Panc1 (cell line): Measurements from ENCODE around the gene DYNC1LI1. TPM values are rescaled to one million over a fixed set of nuclear protein-coding genes. Genes with fewer than 3 reads are reported as not detected.

ENCODE experiments used
- ATAC-seq: fragments of 200-7000 bp; cut with Tn5 transposase; 2 replicates; pipeline ENCODE4 v1.9.1; 2020; ENCODE audit warnings: mild to moderate bottlenecking, moderate library complexity
- BruUV-seq: library from RNA; stranded (reverse); fragments of 400-500 nt; replicated peaks from 2 replicates; lab custom pipeline; 2021; lab: Mats Ljungman, UMichigan
- CTCF ChIA-PET: fragments of 300-600 bp; sonication (Branson Sonifier 250); formaldehyde crosslinking; loops from one replicate; lab custom pipeline; 2022; ENCODE audit warnings: antibody characterized with exemption; lab: Charles Lee
- POLR2A ChIA-PET: fragments of 300-600 bp; sonication (Branson Sonifier 250); formaldehyde crosslinking; loops from one replicate; lab custom pipeline; 2022; ENCODE audit warnings: antibody characterized with exemption; lab: Charles Lee
- DNase-seq: peaks from one replicate; pipeline ENCODE4 v3.0.0-alpha.2; 2010; ENCODE audit warnings: low read depth, low spot score
- H3K27ac ChIP-seq: 2 replicates; pipeline ENCODE4 v1.5.1; 2011; ENCODE audit warnings: mild to moderate bottlenecking, low read length, inconsistent platforms
- H3K27me3 ChIP-seq: fragments of 200-500 bp; sonication (Bioruptor generic); 2 replicates; pipeline ENCODE4 v1.6.0; 2014; ENCODE audit warnings: low read length, inconsistent platforms; ENCODE audit not compliant: control insufficient read depth, insufficient read depth
- H3K36me3 ChIP-seq: fragments of 200-500 bp; sonication (Bioruptor generic); 2 replicates; pipeline ENCODE4 v1.5.1; 2014; ENCODE audit warnings: inconsistent platforms, mild to moderate bottlenecking, low read length, moderate library complexity; ENCODE audit not compliant: control insufficient read depth, insufficient read depth
- H3K4me1 ChIP-seq: 2 replicates; pipeline ENCODE4 v1.5.1; 2011; ENCODE audit warnings: inconsistent platforms, mild to moderate bottlenecking, low read length, moderate library complexity; ENCODE audit not compliant: control insufficient read depth, insufficient read depth
- H3K4me3 ChIP-seq, 2 experiments: 2 replicates each; pipeline ENCODE4 v1.5.1; 2011 to 2012; ENCODE audit warnings: low read depth in 2 of 2, low read length in 2 of 2, mild to moderate bottlenecking in 2 of 2, inconsistent platforms in 1 of 2, moderate library complexity in 1 of 2
- H3K9me3 ChIP-seq: fragments of 200-500 bp; sonication (Bioruptor generic); 2 replicates; pipeline ENCODE4 v1.5.1; 2014; ENCODE audit warnings: low read depth, mild to moderate bottlenecking, inconsistent platforms, low read length, moderate library complexity; ENCODE audit not compliant: control insufficient read depth, insufficient read depth
- POLR2AphosphoS5 ChIP-seq: IDR thresholded peaks from 2 replicates; pipeline ENCODE4 v1.6.1; 2012; ENCODE audit warnings: mild to moderate bottlenecking, low read depth, low read length, moderate library complexity
- SIN3A ChIP-seq: IDR thresholded peaks from 2 replicates; pipeline ENCODE4 v1.6.1; 2012; ENCODE audit warnings: low read depth, mild to moderate bottlenecking, low read length, moderate library complexity, borderline replicate concordance; ENCODE audit not compliant: insufficient read depth
- TCF7L2 ChIP-seq: IDR thresholded peaks from 2 replicates; pipeline ENCODE4 v1.6.1; 2011; ENCODE audit warnings: mild to moderate bottlenecking, low read depth, low read length, inconsistent platforms
- in situ Hi-C: cut with HindIII; loops from 2 replicates; pipeline ENCODE4 v1.10.0; 2016; ENCODE audit warnings: low sequenced_read_pairs, low pct_unique_long_range_greater_than_20kb
- intact Hi-C: fragments of 100-400 bp; cut with micrococcal nuclease; formaldehyde crosslinking; loops from one replicate; pipeline ENCODE4 v1.10.0; 2022; ENCODE audit not compliant: unreplicated experiment
- total RNA-seq: library from RNA; stranded (reverse); gene quantifications from one replicate; pipeline ENCODE4 v1.2.1, GENCODE V29; 2021; ENCODE audit not compliant: unreplicated experiment
- TF ChIP-seq, protein P1 (sequence below): fragments of 450-650 bp; IDR thresholded peaks from 2 replicates; pipeline ENCODE4 v1.5.1; 2017; ENCODE audit warnings: mild to moderate bottlenecking
- TF ChIP-seq, protein P2 (sequence below), 2 experiments: IDR thresholded peaks; 2 replicates each; pipeline ENCODE4 v1.6.1; 2011 to 2012; ENCODE audit warnings: low read depth in 2 of 2, control low read depth in 1 of 2, low read length in 1 of 2, mild to moderate bottlenecking in 1 of 2, moderate library complexity in 1 of 2; ENCODE audit not compliant: insufficient read depth in 1 of 2

The DYNC1LI1 gene
- total RNA-seq, 1 experiment from 2014 or later: 30.5 TPM

DNA sequence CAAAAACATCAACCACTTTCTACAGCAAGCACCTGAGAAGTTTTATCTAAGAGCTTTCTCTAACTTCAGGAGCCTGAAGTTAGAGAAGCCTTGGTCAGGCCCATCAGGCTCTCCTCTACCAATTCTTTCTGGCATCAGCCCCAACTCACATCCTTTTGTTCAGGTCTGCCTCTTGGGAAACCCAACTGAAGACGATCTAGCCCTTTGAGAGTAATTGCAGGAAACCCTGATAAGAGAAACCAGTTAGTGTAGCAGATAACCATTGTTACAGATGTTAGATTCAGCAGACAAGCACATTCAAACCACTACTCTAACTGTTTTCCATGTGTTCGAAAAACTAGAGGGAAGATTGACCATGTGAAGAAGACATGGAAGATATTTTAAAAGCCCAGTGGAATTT is 27.0 kb upstream of the DYNC1LI1 start:
- no peak overlapping the region for H3K27ac ChIP-seq
- no peak overlapping the region for H3K4me3 ChIP-seq
- intact Hi-C loops: no loop called here
- CTCF ChIA-PET: no interaction called here
- no peaks in the 10 kb centered on the region for H3K9me3 ChIP-seq
- in situ Hi-C loops: no loop called here
- no peak for ATAC-seq
- H3K27me3 ChIP-seq: no peaks in the 10 kb centered on the region
- TF ChIP-seq, protein P1, sequence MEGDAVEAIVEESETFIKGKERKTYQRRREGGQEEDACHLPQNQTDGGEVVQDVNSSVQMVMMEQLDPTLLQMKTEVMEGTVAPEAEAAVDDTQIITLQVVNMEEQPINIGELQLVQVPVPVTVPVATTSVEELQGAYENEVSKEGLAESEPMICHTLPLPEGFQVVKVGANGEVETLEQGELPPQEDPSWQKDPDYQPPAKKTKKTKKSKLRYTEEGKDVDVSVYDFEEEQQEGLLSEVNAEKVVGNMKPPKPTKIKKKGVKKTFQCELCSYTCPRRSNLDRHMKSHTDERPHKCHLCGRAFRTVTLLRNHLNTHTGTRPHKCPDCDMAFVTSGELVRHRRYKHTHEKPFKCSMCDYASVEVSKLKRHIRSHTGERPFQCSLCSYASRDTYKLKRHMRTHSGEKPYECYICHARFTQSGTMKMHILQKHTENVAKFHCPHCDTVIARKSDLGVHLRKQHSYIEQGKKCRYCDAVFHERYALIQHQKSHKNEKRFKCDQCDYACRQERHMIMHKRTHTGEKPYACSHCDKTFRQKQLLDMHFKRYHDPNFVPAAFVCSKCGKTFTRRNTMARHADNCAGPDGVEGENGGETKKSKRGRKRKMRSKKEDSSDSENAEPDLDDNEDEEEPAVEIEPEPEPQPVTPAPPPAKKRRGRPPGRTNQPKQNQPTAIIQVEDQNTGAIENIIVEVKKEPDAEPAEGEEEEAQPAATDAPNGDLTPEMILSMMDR: no peak
- DNase-seq: no peak
- H3K4me1 ChIP-seq: no peaks in the 10 kb centered on the region
- POLR2A ChIA-PET: no interaction called here
- H3K36me3 ChIP-seq: no peaks in the 10 kb centered on the region
- no TSS peak for BruUV-seq

DNA sequence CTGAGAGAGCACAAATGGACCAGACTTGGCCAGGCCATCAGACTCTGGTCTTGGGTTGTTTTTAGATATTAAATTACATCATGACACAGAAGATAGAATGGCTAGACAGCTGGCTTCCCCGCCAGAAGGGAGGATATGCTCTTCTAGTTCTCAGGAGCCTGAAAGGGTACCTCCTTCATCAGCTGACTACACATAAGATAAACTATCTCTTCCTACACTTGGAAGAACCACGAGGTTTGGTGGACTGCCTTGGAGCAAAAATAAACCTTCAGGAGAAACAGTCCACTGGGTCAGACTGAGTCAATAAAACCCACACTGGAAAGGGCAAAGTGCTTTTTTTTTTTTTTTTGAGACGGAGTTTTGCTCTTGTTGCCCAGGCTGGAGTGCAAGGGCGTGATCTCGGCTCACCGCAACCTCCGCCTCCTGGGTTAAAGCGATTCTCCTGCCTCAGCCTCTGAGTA is 26.3 kb upstream of the DYNC1LI1 start:
- no peak overlapping the region for H3K4me3 ChIP-seq
- TF ChIP-seq SIN3A: no peak
- TF ChIP-seq, protein P1: no peak
- no peak for TF ChIP-seq TCF7L2
- no peak for TF ChIP-seq POLR2AphosphoS5
- TF ChIP-seq, protein P2, sequence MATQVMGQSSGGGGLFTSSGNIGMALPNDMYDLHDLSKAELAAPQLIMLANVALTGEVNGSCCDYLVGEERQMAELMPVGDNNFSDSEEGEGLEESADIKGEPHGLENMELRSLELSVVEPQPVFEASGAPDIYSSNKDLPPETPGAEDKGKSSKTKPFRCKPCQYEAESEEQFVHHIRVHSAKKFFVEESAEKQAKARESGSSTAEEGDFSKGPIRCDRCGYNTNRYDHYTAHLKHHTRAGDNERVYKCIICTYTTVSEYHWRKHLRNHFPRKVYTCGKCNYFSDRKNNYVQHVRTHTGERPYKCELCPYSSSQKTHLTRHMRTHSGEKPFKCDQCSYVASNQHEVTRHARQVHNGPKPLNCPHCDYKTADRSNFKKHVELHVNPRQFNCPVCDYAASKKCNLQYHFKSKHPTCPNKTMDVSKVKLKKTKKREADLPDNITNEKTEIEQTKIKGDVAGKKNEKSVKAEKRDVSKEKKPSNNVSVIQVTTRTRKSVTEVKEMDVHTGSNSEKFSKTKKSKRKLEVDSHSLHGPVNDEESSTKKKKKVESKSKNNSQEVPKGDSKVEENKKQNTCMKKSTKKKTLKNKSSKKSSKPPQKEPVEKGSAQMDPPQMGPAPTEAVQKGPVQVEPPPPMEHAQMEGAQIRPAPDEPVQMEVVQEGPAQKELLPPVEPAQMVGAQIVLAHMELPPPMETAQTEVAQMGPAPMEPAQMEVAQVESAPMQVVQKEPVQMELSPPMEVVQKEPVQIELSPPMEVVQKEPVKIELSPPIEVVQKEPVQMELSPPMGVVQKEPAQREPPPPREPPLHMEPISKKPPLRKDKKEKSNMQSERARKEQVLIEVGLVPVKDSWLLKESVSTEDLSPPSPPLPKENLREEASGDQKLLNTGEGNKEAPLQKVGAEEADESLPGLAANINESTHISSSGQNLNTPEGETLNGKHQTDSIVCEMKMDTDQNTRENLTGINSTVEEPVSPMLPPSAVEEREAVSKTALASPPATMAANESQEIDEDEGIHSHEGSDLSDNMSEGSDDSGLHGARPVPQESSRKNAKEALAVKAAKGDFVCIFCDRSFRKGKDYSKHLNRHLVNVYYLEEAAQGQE (IDR thresholded peaks at IDR 0.05; ENCODE audit: insufficient read depth in 1 of 2, low read depth in 2 of 2, low read length in 1 of 2): no peak
- in situ Hi-C loops: no loop called here
- H3K9me3 ChIP-seq: no peaks in the 10 kb centered on the region
- H3K27me3 ChIP-seq: no peaks in the 10 kb centered on the region
- ATAC-seq (no peak), DNase-seq (no peak)
- ChIA-PET POLR2A (no interaction called here), CTCF (no interaction called here)
- intact Hi-C loops: no loop called here
- H3K27ac ChIP-seq: no peak overlapping the region
- no TSS peak for BruUV-seq
- no peaks in the 10 kb centered on the region for H3K4me1 ChIP-seq
- no peaks in the 10 kb centered on the region for H3K36me3 ChIP-seq
